ENCODE data around the gene ADAM15.

ADAM15 gene

GRCh38 chr1:155032886-155033285, 18.2 kb upstream of the ADAM15 start:
- DNase-seq: no peak

GRCh38 chr1:155033524-155033923, 17.6 kb upstream of the ADAM15 start, which contains the start of the genes DCST1 and DCST2:
DCST1 (plus strand) TSS chr1:155033824; CDS start chr1:155034037, 213 bp downstream.
DCST2 (minus strand) TSS chr1:155033781; CDS start chr1:155033701, 80 bp downstream.
- DNase-seq: no peak

- no peak for DNase-seq
These were observed 16.6 kb upstream of the ADAM15 start for GRCh38 chr1:155034318-155035208.

GRCh38 chr1:155035936-155036335, 15.2 kb upstream of the ADAM15 start:
- no peak for DNase-seq

GRCh38 chr1:155037043-155037442, 14.1 kb upstream of the ADAM15 start:
- no peak for DNase-seq

GRCh38 chr1:155037851-155038441, 13.2 kb upstream of the ADAM15 start:
- no peak for DNase-seq

GRCh38 chr1:155038602-155039307, 12.4 kb upstream of the ADAM15 start:
- no peak for DNase-seq

- DNase-seq: no peak
These were observed 11.8 kb upstream of the ADAM15 start for GRCh38 chr1:155039308-155039669.

- no peak for DNase-seq
These were observed 10.6 kb upstream of the ADAM15 start for GRCh38 chr1:155040358-155041093.

GRCh38 chr1:155042789-155043188, 8.3 kb upstream of the ADAM15 start:
- DNase-seq: no peak

GRCh38 chr1:155043301-155043702, 7.8 kb upstream of the ADAM15 start:
- DNase-seq: no peak

- no peak for DNase-seq
These were observed 7.3 kb upstream of the ADAM15 start for GRCh38 chr1:155043793-155044192.

GRCh38 chr1:155044365-155044764, 6.8 kb upstream of the ADAM15 start:
- no peak for DNase-seq

GRCh38 chr1:155044812-155045657, 6.1 kb upstream of the ADAM15 start:
- peak; percentile 24 for DNase-seq

GRCh38 chr1:155048449-155049334, 2.4 kb upstream of the ADAM15 start:
- no peak for DNase-seq

GRCh38 chr1:155049651-155050559, 1.2 kb upstream of the ADAM15 start:
- peak; percentile 7 for DNase-seq

GRCh38 chr1:155051342-155051776, 243 bp downstream of the ADAM15 start:
- DNase-seq: no peak

- peak; percentile 3 for DNase-seq
These were observed 772 bp downstream of the ADAM15 start for GRCh38 chr1:155051777-155052398.

Data from amniotic stem cell (primary cell).